HepG2 (cell line): ENCODE results near the gene SMAD6. TPM values are rescaled to one million over a fixed set of nuclear protein-coding genes. Genes with fewer than 3 reads are reported as not detected.

ENCODE experiments used
- ARNT2 ChIP-seq: sonication (generic); formaldehyde crosslinking; IDR thresholded peaks from 2 replicates; pipeline ENCODE4 v1.8.0; 2022; ENCODE audit warnings: mild to moderate bottlenecking, low read depth, missing genetic modification reagents, moderate library complexity
- KLF15 ChIP-seq: sonication (generic); formaldehyde crosslinking; IDR thresholded peaks from 2 replicates; pipeline ENCODE4 v1.8.1; 2023; ENCODE audit warnings: borderline replicate concordance, mild to moderate bottlenecking, inconsistent platforms, missing genetic modification reagents, mixed read lengths
- MBD4 ChIP-seq: IDR thresholded peaks from 2 replicates; pipeline ENCODE4 v1.6.1; 2012; ENCODE audit warnings: low read length, inconsistent platforms, borderline replicate concordance
- NFAT5 ChIP-seq: sonication (generic); formaldehyde crosslinking; IDR thresholded peaks from 2 replicates; pipeline ENCODE4 v1.4.0; 2020; ENCODE audit warnings: missing genetic modification reagents
- NFE2 ChIP-seq: sonication (generic); formaldehyde crosslinking; IDR thresholded peaks from 2 replicates; pipeline ENCODE4 v1.4.0; 2020; ENCODE audit warnings: missing genetic modification reagents
- NONO ChIP-seq, 2 experiments: fragments of 450-650 bp in 1 of 2; sonication (generic) in 1 of 2; formaldehyde crosslinking in 1 of 2; IDR thresholded peaks in 1 of 2; conservative IDR thresholded peaks in 1 of 2; 2 replicates each; pipeline versions ENCODE4 v1.6.1 to v1.8.0; 2017 to 2022; ENCODE audit warnings: mild to moderate bottlenecking in 1 of 2, missing genetic modification reagents in 1 of 2, moderate library complexity in 1 of 2
- RBFOX2 ChIP-seq: fragments of 200-400 bp; formaldehyde crosslinking; IDR thresholded peaks from 2 replicates; pipeline ENCODE4 v1.6.1; 2017; ENCODE audit warnings: low read depth, mild to moderate bottlenecking, low read length
- ZBTB7B ChIP-seq: sonication (generic); formaldehyde crosslinking; IDR thresholded peaks from 2 replicates; pipeline ENCODE4 v1.4.0; 2020; ENCODE audit warnings: missing genetic modification reagents
- ZC3H13 ChIP-seq: sonication (generic); formaldehyde crosslinking; IDR thresholded peaks from 2 replicates; pipeline ENCODE4 v1.8.1; 2023; ENCODE audit warnings: mild to moderate bottlenecking, missing genetic modification reagents, moderate library complexity
- ZC3H4 ChIP-seq: sonication (generic); formaldehyde crosslinking; IDR thresholded peaks from 2 replicates; pipeline ENCODE4 v1.4.0; 2020; ENCODE audit warnings: missing genetic modification reagents, borderline replicate concordance
- ZFP36 ChIP-seq: fragments of 150-350 bp; IDR thresholded peaks from 2 replicates; pipeline ENCODE4 v1.6.1; 2018; ENCODE audit warnings: borderline replicate concordance, low read length, low read depth; ENCODE audit not compliant: partially characterized antibody
- ZFX ChIP-seq: sonication (generic); formaldehyde crosslinking; IDR thresholded peaks from 2 replicates; pipeline ENCODE4 v1.4.0; 2020; ENCODE audit warnings: mild to moderate bottlenecking, low read depth, missing genetic modification reagents, moderate library complexity
- ZKSCAN8 ChIP-seq: IDR thresholded peaks from 2 replicates; pipeline ENCODE4 v1.6.1; 2016; ENCODE audit warnings: borderline replicate concordance, missing genetic modification reagents, missing compliant biosample characterization
- ZNF317 ChIP-seq: sonication (generic); formaldehyde crosslinking; IDR thresholded peaks from 2 replicates; pipeline ENCODE4 v1.5.0; 2020; ENCODE audit warnings: mild to moderate bottlenecking, missing genetic modification reagents
- ZNF343 ChIP-seq: sonication (generic); formaldehyde crosslinking; IDR thresholded peaks from 2 replicates; pipeline ENCODE4 v1.4.0; 2020; ENCODE audit warnings: mild to moderate bottlenecking, missing genetic modification reagents
- ZNF569 ChIP-seq: sonication (generic); formaldehyde crosslinking; IDR thresholded peaks from 2 replicates; pipeline ENCODE4 v1.5.0; 2020; ENCODE audit warnings: mild to moderate bottlenecking, missing genetic modification reagents, moderate library complexity, borderline replicate concordance
- polyA plus RNA-seq, 8 experiments: library from polyadenylated mRNA; depleted of rRNA in 3 of 8; stranded (reverse) in 7 of 8; unstranded in 1 of 8; fragments of >200 nt; fragmentation: Illumina TruSeq in 4 of 8; extraction: Trizol in 4 of 8; gene quantifications; 2 replicates each; pipeline versions ENCODE4 v1.2.1 to v1.2.3, GENCODE V29; 2011 to 2016; ENCODE audit warnings: low read depth in 4 of 8, missing spikeins in 1 of 8, mixed read lengths in 1 of 8; ENCODE audit not compliant: insufficient read depth in 1 of 8
- total RNA-seq, 5 experiments: library from RNA; depleted of rRNA; stranded (reverse); fragments of >200 nt; fragmentation: Illumina TruSeq; extraction: Trizol; gene quantifications; 2 replicates each; pipeline ENCODE4 v1.2.3, GENCODE V29; 2016; ENCODE audit warnings: low read depth in 1 of 5
- TF ChIP-seq, protein P1 (sequence below): sonication (generic); formaldehyde crosslinking; IDR thresholded peaks from 2 replicates; pipeline ENCODE4 v1.4.0; 2020; ENCODE audit warnings: missing genetic modification reagents
- TF ChIP-seq, protein P2 (sequence below): sonication (generic); formaldehyde crosslinking; IDR thresholded peaks from 2 replicates; pipeline ENCODE4 v1.4.0; 2020; ENCODE audit warnings: mild to moderate bottlenecking, missing genetic modification reagents

SMAD6 gene
- total and polyA plus RNA-seq, 2 of the 13 experiments (the other 11 are each of a cell fraction or from before 2014, with no cell fraction given): 3.3 to 4.4 TPM

GRCh38 chr15:66701422-66702034 is 508 bp upstream of the SMAD6 start (continued):
- peak; percentile 58; the same call in 1 of the 2 replicates for TF ChIP-seq NFAT5 (CRISPR knock-in tag)
- TF ChIP-seq ZNF343 (CRISPR knock-in tag): no peak
- TF ChIP-seq NFE2 (CRISPR knock-in tag): no peak
- no peak for TF ChIP-seq MBD4
- 0 out of 2 replicates have a peak, but pooled peaks have one; percentile 9 for TF ChIP-seq KLF15 (CRISPR knock-in tag)
- no peak for TF ChIP-seq ZNF569
- TF ChIP-seq, protein P1, sequence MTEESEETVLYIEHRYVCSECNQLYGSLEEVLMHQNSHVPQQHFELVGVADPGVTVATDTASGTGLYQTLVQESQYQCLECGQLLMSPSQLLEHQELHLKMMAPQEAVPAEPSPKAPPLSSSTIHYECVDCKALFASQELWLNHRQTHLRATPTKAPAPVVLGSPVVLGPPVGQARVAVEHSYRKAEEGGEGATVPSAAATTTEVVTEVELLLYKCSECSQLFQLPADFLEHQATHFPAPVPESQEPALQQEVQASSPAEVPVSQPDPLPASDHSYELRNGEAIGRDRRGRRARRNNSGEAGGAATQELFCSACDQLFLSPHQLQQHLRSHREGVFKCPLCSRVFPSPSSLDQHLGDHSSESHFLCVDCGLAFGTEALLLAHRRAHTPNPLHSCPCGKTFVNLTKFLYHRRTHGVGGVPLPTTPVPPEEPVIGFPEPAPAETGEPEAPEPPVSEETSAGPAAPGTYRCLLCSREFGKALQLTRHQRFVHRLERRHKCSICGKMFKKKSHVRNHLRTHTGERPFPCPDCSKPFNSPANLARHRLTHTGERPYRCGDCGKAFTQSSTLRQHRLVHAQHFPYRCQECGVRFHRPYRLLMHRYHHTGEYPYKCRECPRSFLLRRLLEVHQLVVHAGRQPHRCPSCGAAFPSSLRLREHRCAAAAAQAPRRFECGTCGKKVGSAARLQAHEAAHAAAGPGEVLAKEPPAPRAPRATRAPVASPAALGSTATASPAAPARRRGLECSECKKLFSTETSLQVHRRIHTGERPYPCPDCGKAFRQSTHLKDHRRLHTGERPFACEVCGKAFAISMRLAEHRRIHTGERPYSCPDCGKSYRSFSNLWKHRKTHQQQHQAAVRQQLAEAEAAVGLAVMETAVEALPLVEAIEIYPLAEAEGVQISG: no peak; the same call in none of the 2 replicates
- no peak for TF ChIP-seq ZBTB7B (CRISPR knock-in tag)
- TF ChIP-seq ZNF317 (CRISPR knock-in tag): no peak
- 0 out of 2 replicates have a peak, but pooled peaks have one; percentile 45 for TF ChIP-seq ZC3H4
- TF ChIP-seq ZFX (CRISPR knock-in tag): peak; percentile 38; the same call in 1 of the 2 replicates
- TF ChIP-seq, protein P2, sequence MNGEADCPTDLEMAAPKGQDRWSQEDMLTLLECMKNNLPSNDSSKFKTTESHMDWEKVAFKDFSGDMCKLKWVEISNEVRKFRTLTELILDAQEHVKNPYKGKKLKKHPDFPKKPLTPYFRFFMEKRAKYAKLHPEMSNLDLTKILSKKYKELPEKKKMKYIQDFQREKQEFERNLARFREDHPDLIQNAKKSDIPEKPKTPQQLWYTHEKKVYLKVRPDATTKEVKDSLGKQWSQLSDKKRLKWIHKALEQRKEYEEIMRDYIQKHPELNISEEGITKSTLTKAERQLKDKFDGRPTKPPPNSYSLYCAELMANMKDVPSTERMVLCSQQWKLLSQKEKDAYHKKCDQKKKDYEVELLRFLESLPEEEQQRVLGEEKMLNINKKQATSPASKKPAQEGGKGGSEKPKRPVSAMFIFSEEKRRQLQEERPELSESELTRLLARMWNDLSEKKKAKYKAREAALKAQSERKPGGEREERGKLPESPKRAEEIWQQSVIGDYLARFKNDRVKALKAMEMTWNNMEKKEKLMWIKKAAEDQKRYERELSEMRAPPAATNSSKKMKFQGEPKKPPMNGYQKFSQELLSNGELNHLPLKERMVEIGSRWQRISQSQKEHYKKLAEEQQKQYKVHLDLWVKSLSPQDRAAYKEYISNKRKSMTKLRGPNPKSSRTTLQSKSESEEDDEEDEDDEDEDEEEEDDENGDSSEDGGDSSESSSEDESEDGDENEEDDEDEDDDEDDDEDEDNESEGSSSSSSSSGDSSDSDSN (CRISPR knock-in tag): no peak
- TF ChIP-seq ZKSCAN8 (CRISPR knock-in tag): no peak
- TF ChIP-seq ARNT2 (CRISPR knock-in tag): 0 out of 2 replicates have a peak, but pooled peaks have one; percentile 31
- no peak for TF ChIP-seq NONO (IDR thresholded peaks at IDR 0.05)
- 0 out of 2 replicates have a peak, but pooled peaks have one; percentile 26 for TF ChIP-seq NONO (CRISPR knock-in tag; conservative IDR thresholded peaks at IDR 0.05)
- peak; percentile 77 for TF ChIP-seq ZC3H13 (CRISPR knock-in tag)
- peak; percentile 41; the same call in 1 of the 2 replicates for TF ChIP-seq RBFOX2
- no peak for TF ChIP-seq ZFP36
